T-helper 2 cell treated with Interferon-gamma antibody and Interleukin-4, amounts not matched to agents 5 μg/mL and 100 μg/mL, for 36 hours (primary cell): ENCODE data around the gene CD3G.

Experiments used
- DNase-seq: peaks from one replicate; pipeline ENCODE4 v3.0.0; 2021; ENCODE audit warnings: low spot score
- H3K27ac Mint-ChIP-seq: one replicate; pipeline ENCODE4 v1.8.0; 2021; ENCODE audit warnings: mild to moderate bottlenecking, mixed read lengths
- H3K27me3 Mint-ChIP-seq: one replicate; pipeline ENCODE4 v1.8.0; 2021; ENCODE audit warnings: low read depth, mixed read lengths
- H3K36me3 Mint-ChIP-seq: one replicate; pipeline ENCODE4 v1.8.0; 2021; ENCODE audit warnings: low read depth, mixed read lengths
- H3K4me1 Mint-ChIP-seq: one replicate; pipeline ENCODE4 v1.8.0; 2021; ENCODE audit warnings: low read depth, mixed read lengths
- H3K4me3 Mint-ChIP-seq: one replicate; pipeline ENCODE4 v1.8.0; 2022; ENCODE audit warnings: mild to moderate bottlenecking, moderate library complexity, mixed read lengths
- H3K9me3 Mint-ChIP-seq: one replicate; pipeline ENCODE4 v1.8.0; 2021; ENCODE audit warnings: mixed read lengths

CD3G gene

DNA sequence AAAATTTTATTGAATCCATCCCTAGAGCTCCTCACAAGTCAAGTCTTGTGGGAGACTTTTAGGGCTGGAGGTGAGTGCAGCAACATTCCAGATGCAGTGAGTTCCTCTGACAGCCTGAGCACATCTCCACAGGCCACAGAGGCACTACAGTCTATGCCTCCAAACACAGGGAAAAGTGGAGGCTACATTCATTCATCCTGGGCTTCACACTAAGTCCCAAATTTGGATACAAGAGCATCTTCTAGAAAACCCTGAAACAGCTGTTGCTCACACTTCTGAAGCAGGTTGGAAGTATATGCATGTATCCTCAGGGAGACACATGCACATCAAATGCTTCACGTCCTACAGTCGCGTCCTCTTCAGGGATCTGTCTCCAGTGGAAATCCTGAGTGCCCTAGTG is 2.9 kb upstream of the CD3G start:
- Mint-ChIP-seq H3K27ac (peak overlapping the region; percentile 92), H3K9me3 (no peaks in the 10 kb centered on the region), H3K36me3 (peaks cover 62% of the 10 kb centered on the region), H3K4me1 (peaks cover 60% of the 10 kb centered on the region), H3K4me3 (peak overlapping the region; percentile 93), H3K27me3 (no peaks in the 10 kb centered on the region)
- no peak for DNase-seq

DNA sequence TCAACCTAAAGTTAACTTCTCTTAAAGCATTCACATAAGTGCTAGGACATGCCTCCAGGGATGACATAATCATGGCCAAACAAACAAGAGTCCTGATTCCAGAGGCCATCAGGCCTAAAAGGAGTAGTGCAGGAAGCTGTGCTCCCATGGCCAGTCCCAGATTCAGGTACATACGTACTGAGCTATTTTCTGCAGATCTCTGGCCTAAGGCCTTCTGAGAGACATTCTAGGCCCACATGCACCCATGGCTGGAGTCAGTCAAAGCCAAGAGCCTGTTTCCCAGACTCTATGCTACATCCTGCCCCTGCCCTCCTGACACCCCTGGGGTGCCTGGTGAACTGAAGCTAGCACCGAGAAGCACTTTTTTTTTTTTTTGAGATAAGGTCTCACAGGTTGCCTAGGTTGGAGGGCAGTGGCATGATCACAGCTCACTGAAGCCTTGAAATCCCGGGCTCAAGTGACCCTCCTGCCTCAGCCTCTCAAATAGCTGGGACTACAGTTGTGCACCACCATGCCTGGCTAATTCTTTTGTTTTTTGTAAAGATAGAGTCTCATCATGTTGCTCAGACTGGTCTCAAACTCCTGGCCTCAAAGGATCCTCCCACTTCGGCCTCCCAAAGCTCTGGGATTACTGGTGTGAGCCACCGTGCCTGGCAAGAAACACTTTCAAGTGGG is 2.2 kb upstream of the CD3G start:
- H3K36me3 Mint-ChIP-seq = peaks cover 62% of the 10 kb centered on the region
- peak overlapping the region; percentile 92 for H3K27ac Mint-ChIP-seq

DNA sequence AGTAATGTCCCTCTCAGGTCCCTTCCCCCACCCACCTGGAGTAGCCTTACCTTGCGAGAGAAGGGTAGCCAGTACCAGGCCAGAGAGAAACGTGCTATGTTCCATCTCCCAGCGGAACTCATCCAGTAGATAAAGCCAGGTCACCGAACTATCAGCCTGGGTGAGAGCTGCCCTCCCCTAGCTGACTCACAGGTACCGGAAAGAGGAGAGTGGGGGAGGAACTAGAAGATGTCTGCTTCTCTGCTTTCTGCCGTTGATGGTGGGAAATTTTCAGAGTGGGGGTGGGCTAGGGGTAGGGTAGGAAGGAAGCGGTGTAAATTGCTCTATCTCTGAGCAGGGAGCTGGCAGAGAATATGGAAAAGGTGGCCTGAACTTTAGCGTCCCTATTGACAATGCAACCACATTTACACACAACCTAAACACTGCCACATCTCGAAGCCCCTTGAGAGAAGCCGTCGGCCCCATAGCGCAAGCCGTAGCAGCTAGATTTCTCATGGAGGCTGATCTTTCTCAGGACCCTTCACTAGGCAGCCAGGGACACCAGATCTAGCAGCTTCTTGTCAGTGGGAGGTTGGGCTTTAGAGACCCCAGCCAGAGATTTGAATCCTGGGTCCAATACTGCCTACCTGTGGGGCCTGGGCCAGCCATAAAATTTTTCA is 1.5 kb upstream of the CD3G start, which contains the start of gene CD3D:
CD3D (minus strand) TSS at position 203 of the 659 bp plus-strand sequence; CDS start at position 105, 98 bp downstream.
- H3K4me1 Mint-ChIP-seq = peaks cover 64% of the 10 kb centered on the region
- no peaks in the 10 kb centered on the region for H3K9me3 Mint-ChIP-seq
- peak; percentile 76 for DNase-seq

More for the DNA sequence above, 2.2 kb upstream of the CD3G start:
- no peak for DNase-seq
- Mint-ChIP-seq H3K4me1 (peaks cover 59% of the 10 kb centered on the region), H3K9me3 (no peaks in the 10 kb centered on the region), H3K27me3 (no peaks in the 10 kb centered on the region), H3K4me3 (peak overlapping the region; percentile 93)

DNA sequence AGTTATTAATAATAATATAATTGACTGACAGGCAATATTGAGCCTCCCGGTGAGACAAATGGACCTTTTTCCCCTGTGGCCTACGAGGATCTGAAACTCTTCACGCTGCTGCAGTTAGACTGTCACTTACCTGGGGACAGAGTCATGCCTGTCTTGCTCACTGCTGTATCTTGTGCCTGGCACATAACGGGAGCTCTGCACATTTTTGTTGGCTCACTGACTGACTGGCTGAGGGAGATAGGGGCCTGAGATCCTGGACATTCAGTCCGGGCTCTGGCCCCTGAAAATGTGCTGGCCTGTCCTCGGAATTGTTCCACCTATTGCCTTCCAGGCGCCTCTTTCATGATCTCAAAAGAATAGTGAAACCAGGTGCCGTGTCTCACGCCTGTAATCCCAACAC is 896 bp upstream of the CD3G start:
- H3K27ac Mint-ChIP-seq = peak overlapping the region; percentile 92
- peaks cover 69% of the 10 kb centered on the region for H3K36me3 Mint-ChIP-seq
- no peaks in the 10 kb centered on the region for H3K9me3 Mint-ChIP-seq
- no peak for DNase-seq
- peaks cover 65% of the 10 kb centered on the region for H3K4me1 Mint-ChIP-seq
- peak overlapping the region; percentile 93 for H3K4me3 Mint-ChIP-seq
- H3K27me3 Mint-ChIP-seq = no peaks in the 10 kb centered on the region

More for the DNA sequence above, 1.5 kb upstream of the CD3G start, which contains the start of gene CD3D:
- Mint-ChIP-seq H3K4me3 (peak within 1 kb of the TSS; percentile 93), H3K27me3 (no peaks in the 10 kb centered on the region), H3K36me3 (peaks cover 68% of the 10 kb centered on the region), H3K27ac (peak within 1 kb of the TSS; percentile 92)

DNA sequence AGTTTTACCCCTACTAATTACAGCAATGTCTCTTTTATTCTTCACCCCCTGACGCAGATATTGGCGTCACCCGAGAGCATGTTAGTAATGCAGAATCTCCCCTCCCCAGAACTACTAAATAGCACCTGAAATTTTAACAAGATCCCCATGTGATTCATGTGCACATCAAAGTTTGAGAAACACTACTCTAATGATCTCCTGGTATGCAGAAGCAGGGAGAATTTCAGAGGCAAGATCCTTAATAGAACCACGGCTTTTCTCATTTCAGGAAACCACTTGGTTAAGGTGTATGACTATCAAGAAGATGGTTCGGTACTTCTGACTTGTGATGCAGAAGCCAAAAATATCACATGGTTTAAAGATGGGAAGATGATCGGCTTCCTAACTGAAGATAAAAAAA is 5.3 kb downstream of the CD3G start:
- Mint-ChIP-seq H3K9me3 (no peaks in the 10 kb centered on the region), H3K27me3 (no peaks in the 10 kb centered on the region), H3K36me3 (peaks cover 78% of the 10 kb centered on the region), H3K27ac (no peak overlapping the region), H3K4me3 (no peak overlapping the region), H3K4me1 (peaks cover 40% of the 10 kb centered on the region)
- DNase-seq = no peak

DNA sequence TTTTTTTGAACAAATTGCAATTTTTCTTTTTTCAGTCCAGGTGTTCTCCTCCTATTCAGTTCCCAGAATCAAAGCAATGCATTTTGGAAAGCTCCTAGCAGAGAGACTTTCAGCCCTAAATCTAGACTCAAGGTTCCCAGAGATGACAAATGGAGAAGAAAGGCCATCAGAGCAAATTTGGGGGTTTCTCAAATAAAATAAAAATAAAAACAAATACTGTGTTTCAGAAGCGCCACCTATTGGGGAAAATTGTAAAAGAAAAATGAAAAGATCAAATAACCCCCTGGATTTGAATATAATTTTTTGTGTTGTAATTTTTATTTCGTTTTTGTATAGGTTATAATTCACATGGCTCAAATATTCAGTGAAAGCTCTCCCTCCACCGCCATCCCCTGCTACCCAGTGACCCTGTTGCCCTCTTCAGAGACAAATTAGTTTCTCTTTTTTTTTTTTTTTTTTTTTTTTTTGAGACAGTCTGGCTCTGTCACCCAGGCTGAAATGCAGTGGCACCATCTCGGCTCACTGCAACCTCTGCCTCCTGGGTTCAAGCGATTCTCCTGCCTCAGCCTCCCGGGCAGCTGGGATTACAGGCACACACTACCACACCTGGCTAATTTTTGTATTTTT is 9.1 kb downstream of the CD3G start:
- peak overlapping the region; percentile 59 for H3K27ac Mint-ChIP-seq
- H3K36me3 Mint-ChIP-seq = peaks cover 56% of the 10 kb centered on the region
- peaks cover 18% of the 10 kb centered on the region for H3K4me1 Mint-ChIP-seq
- H3K4me3 Mint-ChIP-seq = no peak overlapping the region
- H3K9me3 Mint-ChIP-seq = no peaks in the 10 kb centered on the region
- DNase-seq = no peak
- H3K27me3 Mint-ChIP-seq = no peaks in the 10 kb centered on the region

DNA sequence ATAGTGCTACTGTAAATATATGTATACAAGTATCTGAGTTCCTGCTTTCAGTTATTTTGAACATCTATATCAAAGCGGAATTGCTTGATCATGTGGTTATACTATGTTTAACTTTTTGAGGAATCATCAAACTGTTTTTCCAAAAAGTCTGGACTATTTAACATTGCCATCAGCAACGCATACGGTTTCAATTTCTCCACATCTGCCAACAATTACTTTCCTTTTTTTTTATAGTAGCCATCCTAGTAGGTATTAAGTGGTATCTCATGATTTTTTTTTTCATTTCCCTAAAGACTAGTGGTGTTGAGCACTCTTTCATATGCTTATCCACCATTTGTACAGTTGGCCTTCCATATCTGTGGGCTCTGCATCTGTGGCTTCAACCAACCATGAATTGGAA is 13.9 kb downstream of the CD3G start:
- no peak for DNase-seq
- Mint-ChIP-seq H3K27me3 (no peaks in the 10 kb centered on the region), H3K4me3 (no peak overlapping the region), H3K27ac (no peak overlapping the region), H3K9me3 (no peaks in the 10 kb centered on the region), H3K4me1 (peaks cover 33% of the 10 kb centered on the region), H3K36me3 (peaks cover 25% of the 10 kb centered on the region)

DNA sequence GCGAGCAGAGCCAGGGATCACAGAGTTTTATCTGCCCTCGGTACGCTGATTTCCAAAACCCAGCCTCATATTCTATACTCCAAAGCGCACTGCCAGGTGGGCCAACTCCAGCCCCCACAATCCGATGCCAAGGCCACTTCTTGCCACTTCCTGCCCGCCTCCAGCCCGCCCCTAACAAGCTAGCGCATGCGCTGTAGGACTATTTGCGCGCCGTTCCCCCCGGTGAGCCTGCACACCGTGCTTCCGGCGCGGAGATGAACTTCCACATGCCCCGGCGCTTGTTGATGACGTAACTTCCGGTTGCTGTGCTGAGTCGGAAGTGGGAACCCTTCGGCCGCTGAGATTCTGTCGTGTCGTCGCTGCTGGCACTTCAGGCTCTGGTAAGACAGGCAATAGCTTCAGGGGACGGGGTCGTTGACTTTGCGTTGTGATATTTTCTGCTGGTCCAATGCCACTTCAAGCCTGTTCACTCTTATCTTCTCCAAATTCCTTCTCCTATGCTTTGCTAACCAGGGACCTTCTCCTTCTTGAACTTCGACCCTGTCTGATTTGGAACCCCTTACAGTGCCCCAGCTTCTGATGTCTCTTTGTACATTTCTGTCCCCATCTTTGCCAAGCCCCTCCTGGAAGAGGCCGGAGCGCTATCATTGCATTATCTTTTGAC is 15.3 kb downstream of the CD3G start, which contains the start of gene UBE4A:
UBE4A (plus strand) TSS at position 306 of the 664 bp plus-strand sequence. CDS start 5,481 bp downstream, outside the sequence.
- peaks cover 30% of the 10 kb centered on the region for H3K4me1 Mint-ChIP-seq
- DNase-seq = peak; percentile 97

DNA sequence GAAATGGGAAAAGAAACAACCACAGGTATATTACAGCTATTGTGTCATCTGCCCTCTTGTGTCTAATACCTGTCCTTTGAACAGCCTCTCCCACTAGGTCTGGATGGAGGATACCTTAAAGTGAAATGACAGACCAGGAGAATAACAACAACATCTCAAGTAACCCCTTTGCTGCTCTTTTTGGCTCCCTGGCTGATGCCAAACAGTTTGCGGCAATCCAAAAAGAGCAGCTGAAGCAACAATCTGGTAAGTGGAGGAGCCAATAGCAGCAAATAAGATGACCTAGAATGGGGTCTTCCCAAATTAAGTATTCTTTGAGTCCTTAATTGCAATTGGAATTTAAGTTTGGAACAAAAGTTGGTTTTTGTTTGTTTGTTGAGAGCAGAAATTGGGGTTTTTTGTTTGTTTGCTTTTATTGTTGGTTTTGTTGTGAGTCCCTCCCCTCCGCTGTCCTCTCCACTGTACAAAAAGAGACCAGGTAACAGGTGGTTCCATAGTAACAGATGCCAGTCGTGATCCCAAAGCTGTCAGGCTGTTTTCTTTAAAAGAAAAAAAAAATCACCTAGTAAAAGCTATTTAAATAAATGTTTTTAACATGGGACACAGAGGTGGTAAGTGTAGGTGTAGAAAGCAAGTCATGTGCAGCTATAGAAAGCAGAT is 20.9 kb downstream of the CD3G start:
- Mint-ChIP-seq H3K9me3 (no peaks in the 10 kb centered on the region), H3K36me3 (peaks cover 43% of the 10 kb centered on the region), H3K27me3 (no peaks in the 10 kb centered on the region), H3K4me3 (no peak overlapping the region), H3K27ac (no peak overlapping the region), H3K4me1 (peaks cover 19% of the 10 kb centered on the region)
- DNase-seq = no peak

More for the DNA sequence above, 15.3 kb downstream of the CD3G start, which contains the start of gene UBE4A:
- no peaks in the 10 kb centered on the region for H3K27me3 Mint-ChIP-seq
- peaks cover 18% of the 10 kb centered on the region for H3K36me3 Mint-ChIP-seq
- peak within 1 kb of the TSS; percentile 94 for H3K27ac Mint-ChIP-seq
- H3K9me3 Mint-ChIP-seq = no peaks in the 10 kb centered on the region
- peak within 1 kb of the TSS; percentile 97 for H3K4me3 Mint-ChIP-seq

DNA sequence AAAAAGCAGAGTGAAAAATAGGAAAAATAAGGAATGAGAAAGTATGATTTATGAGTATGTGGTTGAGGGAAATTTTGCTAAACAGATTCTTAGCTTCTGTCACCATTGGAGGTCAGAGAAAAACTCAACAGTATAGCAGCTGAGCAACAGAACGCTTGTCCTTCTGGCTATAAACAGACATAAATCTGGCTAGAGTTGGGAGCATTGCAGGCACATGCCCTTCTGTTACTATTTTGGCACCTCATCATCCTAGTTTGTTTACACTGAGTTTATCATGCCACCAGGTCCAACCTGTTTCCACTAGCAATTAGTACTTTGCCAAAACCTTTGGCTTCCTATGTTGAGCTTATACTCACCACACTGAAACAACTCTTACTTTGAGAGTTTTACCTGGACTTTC is 22.1 kb downstream of the CD3G start:
- Mint-ChIP-seq H3K27ac (no peak overlapping the region), H3K9me3 (no peaks in the 10 kb centered on the region), H3K4me1 (peaks cover 15% of the 10 kb centered on the region), H3K4me3 (no peak overlapping the region), H3K27me3 (no peaks in the 10 kb centered on the region), H3K36me3 (peaks cover 53% of the 10 kb centered on the region)
- no peak for DNase-seq

DNA sequence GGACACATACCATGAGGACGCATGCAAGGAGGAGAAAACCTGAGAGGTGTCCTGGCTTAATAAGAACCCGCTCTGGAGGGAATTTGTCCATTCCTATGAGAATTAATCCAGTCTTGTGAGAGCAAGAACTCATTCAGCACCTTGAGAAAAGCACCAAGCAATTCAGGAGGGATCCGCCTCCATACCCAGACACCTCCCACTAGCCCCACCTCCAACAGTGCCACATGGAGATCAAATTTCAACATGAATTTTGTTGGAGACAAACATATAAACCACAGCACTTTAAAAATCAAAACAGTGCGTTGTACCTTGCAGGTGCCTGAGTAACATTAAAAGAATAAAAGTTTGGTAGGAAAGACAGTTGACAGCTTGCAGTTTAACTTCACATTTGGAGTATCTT is 26.6 kb downstream of the CD3G start:
- no peak for DNase-seq
- Mint-ChIP-seq H3K4me1 (peaks cover 2% of the 10 kb centered on the region), H3K9me3 (no peaks in the 10 kb centered on the region), H3K27ac (no peak overlapping the region), H3K4me3 (no peak overlapping the region), H3K36me3 (peaks cover 76% of the 10 kb centered on the region), H3K27me3 (no peaks in the 10 kb centered on the region)

DNA sequence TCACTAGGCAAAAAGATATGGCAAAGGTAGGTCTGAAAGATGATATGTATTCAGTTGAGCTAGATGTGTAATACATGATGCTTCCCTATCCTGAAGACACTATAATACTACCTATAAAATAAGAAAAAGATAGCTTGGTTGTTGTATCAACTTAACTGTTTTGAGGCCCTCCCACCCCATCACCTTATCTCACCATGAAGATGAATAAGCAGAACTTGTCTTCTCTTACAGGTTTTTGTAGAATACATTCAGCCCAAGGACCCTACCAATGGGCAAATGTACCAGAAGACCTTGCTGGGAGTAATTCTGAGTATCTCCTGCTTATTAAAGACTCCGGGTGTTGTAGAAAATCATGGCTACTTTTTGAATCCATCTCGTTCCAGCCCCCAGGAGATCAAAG is 29.1 kb downstream of the CD3G start:
- H3K27me3 Mint-ChIP-seq = no peaks in the 10 kb centered on the region
- no peak overlapping the region for H3K27ac Mint-ChIP-seq
- H3K4me1 Mint-ChIP-seq = peaks cover 3% of the 10 kb centered on the region
- H3K4me3 Mint-ChIP-seq = no peak overlapping the region
- no peaks in the 10 kb centered on the region for H3K9me3 Mint-ChIP-seq
- peaks cover 73% of the 10 kb centered on the region for H3K36me3 Mint-ChIP-seq
- DNase-seq = no peak

DNA sequence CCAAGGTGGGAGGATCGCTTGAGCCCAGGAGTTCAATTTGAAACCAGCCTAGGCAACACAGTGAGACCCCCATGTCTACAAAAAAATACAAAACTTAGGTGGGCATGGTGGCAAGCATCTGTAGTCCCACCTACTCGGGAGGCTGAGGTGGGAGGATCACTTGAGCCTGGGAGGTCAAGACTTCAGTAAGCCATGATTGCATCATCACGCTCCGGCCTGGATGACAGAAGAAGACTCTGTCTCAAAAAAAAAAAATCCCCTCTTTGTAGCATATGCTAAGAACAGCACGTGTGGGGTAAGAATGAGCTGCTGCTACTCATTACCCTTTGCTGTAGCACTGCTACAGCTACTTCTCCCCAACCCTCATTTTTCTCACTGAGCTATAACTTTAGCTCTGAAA is 29.7 kb downstream of the CD3G start:
- Mint-ChIP-seq H3K27me3 (no peaks in the 10 kb centered on the region), H3K4me1 (peaks cover 3% of the 10 kb centered on the region), H3K9me3 (no peaks in the 10 kb centered on the region), H3K36me3 (peaks cover 71% of the 10 kb centered on the region), H3K27ac (no peak overlapping the region), H3K4me3 (no peak overlapping the region)
- no peak for DNase-seq
